Fibroblast of skin of left biceps (primary cell): ENCODE data around the gene TPST1.
"Not testable (repeated sequence)": the region's sequence is repeated elsewhere in the genome, so short reads cannot be mapped to it uniquely, and the experiment has no call there.

Source experiments
- DNase-seq, 2 experiments: peaks; one replicate each; pipeline ENCODE4 v3.0.0-alpha.2; 2013; ENCODE audit warnings: low read depth in 2 of 2

TPST1 gene

DNA sequence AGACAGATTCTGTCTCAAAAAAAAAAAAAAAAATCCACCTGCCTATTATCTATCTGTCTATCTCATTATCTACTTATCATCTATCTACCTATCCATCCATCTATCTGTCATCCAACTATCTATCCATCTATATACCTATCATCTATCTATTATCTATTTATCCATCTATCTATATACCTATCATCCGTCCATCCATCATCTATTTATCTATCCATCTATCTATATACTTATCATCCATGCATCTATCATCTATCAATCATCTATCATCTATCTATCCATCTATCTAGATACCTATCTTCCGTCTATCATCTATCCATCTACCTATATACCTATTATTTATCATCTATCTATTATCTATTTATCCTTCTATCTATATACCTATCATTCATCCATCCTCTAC is 16.5 kb upstream of the TPST1 start:
- DNase-seq: no peak

DNA sequence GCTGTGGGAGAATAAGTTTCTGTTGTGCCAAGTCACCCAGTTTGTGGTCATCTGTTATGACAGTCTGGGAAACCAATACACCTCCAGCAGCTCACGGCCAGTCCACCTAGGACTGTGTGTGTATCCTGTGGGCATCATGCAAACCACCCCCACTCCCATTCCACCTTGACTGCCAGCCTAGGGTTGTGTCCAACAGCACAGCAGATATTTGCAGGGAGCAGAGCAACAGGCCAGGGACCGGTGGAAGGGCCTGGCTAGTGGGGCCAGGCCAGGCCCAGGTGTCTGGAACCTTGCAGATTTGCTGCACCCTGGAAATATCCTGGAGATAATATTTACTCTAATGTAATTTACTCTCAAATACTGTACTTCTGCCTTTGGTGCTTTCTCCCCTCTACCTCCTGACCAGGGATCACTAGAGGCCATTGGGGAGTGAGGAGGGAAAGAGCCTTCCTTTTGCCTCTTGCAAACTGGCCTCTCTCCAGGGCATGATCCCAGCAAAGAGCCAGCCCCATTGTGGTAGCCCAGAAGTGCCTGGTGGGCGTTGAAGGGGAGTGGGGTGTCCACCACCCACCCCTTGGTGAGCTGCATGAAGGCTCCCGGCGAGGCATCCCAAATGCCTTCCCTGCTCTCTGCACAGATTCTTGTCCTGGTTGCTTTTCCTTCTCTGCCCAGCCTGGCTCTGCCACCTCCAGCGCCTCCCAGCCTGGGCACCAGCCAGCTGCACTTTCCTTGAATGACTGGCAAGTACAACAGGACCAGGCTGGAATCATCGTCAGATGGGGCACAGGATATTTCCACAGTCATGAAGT is 15.2 kb upstream of the TPST1 start:
- DNase-seq: no peak

DNA sequence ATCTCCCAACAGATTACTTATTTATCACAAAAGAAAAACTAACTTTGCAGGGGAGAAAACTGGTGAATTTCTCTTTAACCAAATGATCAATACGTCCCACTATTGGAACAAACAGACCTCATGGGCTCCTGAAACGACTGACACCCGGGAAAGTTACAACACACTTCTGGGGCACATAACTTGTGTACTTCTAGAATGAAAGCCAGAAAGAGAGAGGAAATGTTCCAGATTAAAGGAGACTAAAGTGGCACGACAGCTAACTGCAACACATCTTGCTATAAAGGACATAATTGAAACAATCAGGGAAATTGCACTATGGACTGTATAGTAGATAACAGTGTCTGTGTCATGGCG is 14.7 kb upstream of the TPST1 start:
- DNase-seq: no peak

DNA sequence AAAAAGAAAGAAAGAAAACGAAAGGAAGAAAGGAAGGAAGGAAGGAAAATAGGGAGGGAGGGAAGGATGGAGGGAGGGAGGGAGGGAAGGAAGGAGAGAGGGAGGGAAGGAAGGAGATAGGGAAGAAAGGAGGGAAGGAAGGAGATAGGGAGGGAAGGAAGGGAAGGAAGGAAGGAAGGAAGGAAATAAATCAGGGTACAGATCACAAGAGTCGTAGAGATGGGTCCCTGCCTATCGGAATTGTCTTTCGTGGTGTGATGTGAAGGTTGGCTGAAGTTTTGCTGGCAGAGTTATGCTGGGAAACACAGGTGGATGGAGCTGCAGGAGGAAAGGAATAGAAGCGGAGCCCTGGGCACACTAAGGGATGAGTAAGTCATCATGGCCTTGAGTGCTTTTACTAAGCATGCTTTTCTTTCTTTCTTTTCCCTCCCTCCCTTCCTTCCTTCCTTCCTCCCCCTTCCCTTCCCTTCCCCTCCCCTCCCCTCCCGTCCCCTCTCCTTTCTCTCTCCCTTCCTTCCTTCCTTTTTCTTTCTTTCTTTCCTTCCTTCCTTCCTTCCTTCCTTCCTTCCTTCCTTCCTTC is 11.9 kb upstream of the TPST1 start:
- DNase-seq: no peak

DNA sequence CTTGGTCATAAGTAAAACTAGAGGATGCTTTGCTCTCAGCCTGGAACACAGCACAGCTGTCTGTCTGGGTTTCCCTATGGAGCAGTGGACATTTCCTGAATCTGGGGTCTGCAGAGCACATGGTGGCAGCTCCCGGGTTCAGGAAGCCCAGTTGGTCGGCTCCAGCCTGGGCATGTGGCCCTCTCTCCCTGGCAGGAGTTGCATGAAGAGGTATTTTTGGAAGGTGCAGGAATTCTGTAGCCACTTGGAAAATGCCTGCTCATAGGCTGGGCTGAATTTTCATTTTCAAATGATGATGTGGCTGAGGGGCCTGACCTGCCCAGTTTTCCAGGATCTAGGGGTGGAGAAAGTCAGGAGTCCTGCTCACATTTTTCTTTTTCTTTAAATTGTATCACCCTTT is 6.7 kb upstream of the TPST1 start:
- no peak for DNase-seq

DNA sequence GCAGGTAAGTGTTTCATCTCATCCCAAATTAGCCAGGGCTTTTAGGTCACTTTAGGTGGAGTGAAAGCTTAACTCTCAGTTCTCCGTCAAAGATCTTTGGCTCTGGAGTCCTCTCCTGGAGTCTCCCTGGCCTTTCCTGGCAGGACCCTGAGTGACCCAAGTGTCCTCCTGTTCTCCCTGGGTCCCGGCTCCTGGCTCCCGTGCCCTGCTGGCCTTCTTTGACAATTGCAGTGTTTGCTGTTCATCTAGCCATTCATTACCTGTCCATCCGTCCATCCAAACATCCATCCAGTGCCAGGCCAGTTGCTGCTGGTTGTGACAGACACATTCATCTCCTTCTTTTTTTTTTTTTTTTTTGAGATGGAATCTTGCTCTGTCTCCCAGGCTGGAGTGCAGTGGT is 6.2 kb upstream of the TPST1 start:
- no peak for DNase-seq

DNA sequence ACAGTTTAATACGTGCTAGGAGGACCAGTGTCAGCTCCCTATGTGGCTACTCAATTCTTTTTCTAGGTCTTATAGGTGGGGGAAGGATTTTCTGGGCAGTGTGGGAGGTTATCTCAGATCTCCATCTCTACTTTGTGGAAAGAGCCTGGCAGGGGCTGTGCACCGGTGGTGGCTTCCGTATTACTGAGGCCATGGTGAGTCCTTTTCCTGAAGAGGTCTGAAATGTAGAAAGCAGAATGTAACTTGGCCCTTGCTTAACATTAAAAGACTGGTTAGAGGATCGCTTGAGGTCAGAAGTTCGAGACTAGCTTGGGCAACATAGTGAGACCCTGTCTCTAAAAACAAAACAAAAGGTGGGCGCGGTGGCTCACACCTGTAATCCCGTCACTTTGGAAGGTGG is 2.7 kb upstream of the TPST1 start:
- DNase-seq: no peak

DNA sequence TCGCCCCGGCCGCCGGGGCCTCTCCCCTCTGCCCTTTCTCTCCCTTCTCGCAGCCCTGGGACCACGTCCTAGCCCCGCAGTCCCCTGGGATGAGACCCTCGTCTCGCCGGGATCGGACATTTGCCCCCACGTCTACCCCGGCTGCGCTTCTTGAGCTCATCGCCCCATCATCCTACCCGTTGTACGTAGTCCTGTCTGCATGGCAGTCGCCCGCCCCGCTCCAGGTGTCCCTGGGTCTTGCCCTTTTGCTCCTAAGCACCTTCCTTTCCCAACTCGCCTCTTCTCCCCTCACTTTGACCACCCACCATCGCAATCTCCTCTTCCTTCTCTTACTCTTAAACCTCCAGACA is 582 bp downstream of the TPST1 start:
- no peak for DNase-seq

DNA sequence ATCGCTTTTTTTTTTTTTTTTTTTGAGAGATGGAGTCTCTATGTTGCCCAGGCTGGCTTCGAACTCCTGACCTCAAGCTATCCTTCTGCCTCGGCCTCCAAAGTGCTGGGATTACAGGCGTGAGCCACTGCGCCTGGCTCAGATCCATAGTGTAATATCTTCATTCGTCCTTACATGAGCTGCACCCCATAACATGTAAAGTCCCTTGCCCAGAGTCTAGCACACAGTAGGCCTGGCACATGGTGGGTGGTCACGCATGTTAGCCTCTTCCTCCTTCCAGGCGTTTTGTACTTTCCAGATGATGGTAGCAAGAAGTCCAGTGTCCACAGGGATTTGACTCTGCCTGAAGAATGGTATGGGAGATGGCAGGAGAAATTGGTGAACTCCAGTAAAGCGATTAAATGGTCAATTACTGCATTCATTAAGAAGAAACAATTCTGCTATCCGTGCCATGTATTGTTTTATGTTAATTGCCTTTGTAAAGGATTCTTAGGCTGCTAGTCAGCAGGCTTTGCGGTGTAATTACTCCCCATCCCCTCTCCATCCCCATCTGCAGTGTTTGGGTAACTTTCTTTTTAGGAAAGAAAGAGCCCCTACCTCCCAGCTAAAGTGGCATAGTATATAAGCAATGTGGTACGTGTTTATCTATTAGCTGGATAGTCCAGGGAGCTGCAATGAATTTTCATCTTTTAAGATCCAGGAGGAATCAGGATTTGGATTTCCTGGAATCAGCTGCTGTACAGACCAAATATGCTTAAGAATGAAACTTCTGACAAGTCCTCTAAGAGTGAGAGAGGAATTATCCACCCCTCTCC is 1.2 kb downstream of the TPST1 start:
- DNase-seq: no peak

DNA sequence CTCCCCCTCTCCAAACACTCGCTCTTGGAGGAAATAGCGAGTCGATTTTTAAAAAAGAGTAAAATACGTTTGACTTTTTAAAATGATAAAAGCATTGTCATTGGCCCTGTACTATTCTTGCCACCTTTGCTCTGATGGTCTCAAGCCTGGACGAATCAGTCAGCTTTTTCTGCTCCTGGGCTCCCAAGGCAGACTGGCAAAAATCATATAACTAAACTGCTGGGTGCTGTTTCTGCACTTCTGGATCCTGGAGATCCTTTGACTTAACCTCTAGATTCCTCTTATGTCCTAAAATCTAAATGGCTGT is 1.8 kb downstream of the TPST1 start:
- DNase-seq: no peak

DNA sequence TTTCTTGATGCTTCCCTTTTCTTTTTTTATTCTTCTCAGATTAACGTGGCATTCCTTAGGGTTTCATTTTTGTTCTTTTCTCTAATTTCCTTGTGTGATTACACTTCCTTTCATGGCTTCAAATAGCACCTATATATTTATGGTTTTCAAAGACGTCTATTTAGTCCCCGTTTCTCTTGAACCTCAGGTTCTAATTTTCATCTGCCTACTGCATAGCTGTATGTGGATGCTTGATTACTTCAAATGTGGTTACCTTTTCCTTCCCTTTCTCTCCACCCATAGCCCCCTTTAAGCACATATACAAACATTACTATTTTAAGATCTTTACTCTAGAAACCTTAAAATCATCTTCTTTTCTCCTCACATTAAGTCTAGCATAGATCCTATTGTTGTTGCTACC is 2.4 kb downstream of the TPST1 start:
- no peak for DNase-seq

DNA sequence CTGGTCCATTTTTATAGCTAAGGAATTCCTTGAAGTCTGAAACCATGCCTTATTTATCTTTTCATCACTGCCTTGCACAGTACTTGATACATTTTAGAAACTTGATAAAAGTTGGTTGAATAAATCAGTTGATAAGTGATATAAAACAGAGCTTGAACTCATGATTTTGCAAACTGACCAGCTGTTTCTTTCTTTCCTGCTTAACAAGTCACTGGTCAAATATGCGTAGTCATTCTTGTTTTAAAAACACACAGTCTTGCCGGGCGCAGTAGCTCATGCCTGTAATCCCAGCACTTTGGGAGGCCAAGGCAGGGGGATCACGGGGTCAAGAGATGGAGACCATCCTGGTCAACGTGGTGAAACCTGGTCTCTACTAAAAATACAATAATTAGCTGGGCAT is 6.3 kb downstream of the TPST1 start:
- no peak for DNase-seq

DNA sequence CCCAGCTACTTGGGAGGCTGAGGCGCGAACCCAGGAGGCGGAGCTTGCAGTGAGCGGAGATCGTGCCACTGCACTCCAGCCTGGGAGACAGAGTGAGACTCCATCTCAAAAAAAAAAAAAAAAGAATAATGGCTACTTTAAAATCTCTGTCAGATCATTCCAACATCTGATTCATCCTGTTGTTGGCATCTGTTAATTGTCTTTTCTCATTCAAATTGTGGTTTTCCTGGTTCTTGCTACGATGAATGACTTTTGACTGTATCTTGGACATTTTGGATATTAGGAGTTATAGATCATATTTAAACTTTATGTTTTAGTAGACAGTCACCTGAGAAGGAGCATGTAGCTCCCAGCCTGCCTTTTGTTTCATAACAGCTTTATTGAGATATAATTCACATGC is 8.5 kb downstream of the TPST1 start:
- no peak for DNase-seq

DNA sequence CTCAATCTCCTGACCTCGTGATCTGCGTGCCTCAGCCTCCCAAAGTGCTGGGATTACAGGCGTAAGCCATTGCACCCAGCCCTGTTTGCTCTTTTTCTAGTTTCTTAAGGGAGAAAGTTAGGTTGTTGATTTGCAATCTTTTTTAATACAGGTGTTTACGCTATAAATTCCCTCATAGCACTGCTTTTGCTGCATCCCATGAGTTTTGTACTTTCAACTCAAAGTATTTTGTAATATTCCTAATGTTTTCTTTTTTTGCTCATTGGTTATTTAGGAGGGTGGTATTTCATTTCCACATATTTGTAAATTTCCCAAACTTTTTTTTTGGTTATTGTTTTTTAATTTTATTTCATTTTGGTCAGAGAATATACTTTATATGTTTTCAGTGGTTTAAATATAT is 11.6 kb downstream of the TPST1 start:
- no peak for DNase-seq

DNA sequence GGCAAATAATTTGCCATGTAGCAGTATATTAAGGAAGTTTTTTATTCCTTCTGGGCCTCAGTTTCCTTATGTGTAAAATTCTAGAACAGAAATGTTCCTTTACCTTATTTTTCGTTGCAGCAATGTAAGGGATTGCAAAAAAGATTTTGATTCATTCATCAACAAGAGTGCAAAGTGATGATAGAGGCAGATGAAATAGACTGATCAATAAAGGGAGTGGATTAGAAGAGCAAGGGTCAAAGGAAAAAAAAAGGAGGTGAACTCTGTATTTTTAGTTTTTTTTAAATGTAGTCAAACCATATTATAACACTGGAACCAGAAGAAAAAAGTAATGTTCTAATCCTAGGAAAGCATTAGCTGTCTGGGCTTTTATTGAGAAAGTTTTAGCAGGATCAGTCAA is 14.7 kb downstream of the TPST1 start:
- no peak for DNase-seq

DNA sequence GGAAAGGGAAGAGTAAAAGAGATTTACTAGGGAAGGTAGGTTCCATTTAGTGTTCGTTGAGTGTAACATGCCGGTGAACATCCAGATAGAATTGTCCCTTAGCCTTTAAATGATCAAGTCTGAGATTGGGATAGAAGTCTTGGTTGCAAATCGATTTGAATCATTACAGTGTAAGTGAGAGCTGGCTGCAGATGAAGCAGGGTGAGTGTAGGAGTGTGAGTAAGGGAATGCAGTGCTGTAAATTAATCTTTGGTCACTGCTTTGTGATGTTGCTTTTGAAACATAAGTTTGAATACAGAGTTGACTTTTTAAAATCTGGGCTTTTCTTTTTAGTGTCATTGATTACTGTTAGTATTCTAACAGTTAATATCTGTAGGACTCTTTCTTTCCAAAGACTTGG is 16.3 kb downstream of the TPST1 start:
- no peak for DNase-seq

DNA sequence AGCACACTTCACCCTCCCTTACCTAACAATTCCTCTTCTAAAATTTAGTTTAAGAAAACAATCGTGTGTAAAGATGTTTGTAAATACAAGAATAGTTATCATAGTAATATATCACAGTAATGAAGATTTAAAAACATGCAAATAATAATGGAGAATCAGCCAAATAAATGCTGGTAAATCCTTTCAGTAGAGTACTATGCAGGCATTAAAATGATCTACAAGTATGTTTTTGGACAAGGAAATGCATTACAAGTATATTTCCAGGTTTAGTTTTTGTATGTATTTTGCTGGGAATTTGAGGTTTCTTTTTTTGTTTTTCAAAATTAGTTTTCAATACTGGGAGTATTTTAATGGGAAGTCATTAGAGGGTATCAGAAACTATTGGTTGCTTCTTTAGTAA is 22.7 kb downstream of the TPST1 start:
- DNase-seq: no peak

DNA sequence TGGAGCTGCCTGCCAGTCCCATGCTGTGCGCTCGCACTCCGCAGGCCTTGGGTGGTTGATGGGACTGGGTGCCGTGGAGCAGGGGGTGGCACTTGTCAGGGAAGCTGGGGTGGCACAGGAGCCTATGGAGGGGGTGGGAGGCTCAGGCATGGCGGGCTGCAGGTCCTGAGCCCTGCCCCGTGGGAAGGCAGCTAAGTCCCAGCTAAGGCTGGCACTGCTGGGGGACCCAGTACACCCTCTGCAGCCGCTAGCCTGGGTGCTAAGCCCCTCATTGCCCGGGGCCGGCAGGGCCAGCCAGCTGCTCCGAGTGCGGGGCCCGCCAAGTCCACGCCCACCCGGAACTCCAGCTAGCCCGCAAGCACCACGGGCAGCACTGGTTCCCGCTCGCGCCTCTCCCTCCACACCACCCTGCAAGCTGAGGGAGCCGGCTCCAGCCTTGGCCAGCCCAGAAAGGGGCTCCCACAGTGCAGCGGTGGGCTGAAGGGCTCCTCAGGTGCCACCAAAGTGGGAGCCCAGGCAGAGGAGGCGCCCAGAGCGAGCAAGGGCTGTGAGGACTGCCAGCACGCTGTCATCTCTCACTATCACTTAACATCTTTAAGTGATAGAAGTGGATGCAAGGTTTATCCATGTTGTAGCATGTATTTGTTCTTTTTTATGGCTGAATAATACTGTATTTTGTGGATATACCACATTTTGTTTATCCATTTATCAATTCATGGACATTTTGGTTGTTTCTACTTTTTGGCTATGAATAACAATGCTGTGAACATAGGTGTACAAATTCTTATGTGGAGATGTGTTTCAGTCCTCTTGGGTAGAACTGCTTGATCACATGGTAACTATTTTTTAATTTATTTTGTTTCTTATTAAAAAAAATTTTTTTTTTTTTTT is 26.4 kb downstream of the TPST1 start:
- not testable (repeated sequence) for DNase-seq

DNA sequence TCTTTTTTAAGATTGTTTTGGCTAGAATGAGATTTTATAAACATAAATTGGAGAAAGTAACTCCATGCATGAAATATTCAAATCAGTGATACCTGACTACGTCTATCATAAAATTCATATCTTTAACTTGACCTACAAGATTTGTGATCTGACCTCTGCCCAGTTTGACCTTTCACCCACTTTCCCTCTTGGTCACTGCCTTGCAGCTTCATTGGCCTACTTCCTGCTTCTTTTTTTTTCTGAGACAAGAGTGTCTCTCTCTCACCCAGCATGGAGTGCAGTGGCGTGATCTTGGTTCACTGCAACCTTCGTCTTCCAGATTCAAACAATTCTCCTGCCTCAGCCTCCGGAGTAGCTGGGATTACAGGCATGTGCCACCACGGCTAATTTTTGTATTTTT is 28.5 kb downstream of the TPST1 start:
- DNase-seq: no peak

DNA sequence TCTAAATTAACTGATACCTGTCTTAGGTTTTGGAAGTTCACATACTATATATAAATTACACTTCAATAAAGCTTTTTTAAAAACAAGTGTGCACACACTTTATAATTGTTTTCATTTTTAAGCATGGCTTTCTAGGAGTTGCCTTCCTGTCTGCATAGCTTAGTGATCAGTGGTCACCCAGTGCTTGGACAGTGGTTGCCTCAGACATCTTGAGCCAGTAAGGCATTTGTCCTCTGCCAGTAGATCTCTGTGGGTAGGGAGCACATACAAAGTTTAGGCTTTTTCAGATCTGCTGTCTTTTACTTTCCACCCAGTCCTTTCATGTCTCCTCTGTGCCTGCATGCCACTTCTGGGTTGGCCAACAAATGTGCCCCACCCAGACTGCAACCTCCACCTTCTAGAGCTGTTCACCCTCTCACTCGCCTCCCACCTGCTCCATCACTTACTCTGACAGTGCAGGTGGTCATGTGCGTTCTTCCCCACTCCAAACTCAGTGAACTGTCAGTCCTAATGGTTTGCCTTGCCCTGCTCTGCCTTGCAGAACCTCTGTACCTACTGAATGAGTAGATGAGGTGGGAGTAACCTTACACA is 31.7 kb downstream of the TPST1 start:
- DNase-seq: no peak

DNA sequence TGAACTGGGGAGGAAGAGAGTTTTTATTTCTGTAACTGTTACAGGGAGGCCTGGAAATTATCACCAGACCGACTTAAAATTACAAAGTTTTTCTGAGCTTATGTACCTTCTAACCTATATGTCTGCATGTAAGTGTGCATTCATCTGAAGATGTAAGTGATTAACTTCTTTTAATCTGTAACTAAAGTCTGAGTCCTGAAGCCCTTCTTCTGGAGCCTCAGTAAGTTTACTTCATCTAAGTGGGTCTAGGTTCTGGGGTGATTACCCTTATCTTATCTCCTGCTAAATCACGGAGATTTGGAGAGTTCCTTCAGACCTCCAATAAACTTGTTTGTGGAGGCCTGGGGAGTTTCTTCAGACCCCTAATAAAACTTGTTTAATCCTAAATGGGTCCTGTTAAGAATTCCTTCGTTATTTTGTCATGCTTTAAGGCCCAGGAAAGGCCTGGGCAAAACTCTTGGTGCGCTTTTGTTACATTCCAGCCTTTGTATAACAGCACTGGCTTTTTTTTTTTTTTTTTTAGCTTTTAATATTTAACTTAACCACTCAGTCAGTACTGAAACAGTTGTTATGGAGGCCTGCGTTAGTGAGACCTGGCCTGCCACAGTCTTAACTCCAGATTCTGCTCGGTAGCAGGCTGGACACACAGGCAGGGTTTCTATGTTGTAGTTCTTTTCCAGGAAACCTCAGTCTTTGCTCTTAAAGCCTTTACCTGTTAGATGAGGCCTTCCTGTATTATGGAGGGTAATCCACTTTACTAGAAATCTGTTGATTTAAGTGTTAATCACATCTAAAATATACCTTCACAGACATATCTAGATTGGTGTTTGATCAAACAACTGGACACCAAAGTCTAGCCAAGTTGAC is 33.0 kb downstream of the TPST1 start:
- no peak for DNase-seq
